Lung (tissue), 12 donors: Measurements from ENCODE around the gene BTN2A1. TPM values are rescaled to one million over a fixed set of nuclear protein-coding genes. Genes with fewer than 3 reads are reported as not detected.
"Not testable (repeated sequence)": the region's sequence is repeated elsewhere in the genome, so short reads cannot be mapped to it uniquely, and the experiment has no call there.

ENCODE experiments used
- ATAC-seq: fragments of 200-7000 bp; cut with Tn5 transposase; one replicate; pipeline ENCODE4 v1.9.1; 2020; ENCODE audit warnings: moderate number of reproducible peaks; ENCODE audit not compliant: insufficient read depth, low FRiP score
- DNase-seq, 3 donors: peaks; one replicate each; pipeline ENCODE4 v3.0.0-alpha.2; 2013 to 2017
- H3K27ac ChIP-seq, 2 donors: one replicate each; pipeline ENCODE4 v1.5.1; 2013; ENCODE audit warnings: mild to moderate bottlenecking in 2 of 2, moderate library complexity in 2 of 2, control low read depth in 1 of 2, inconsistent platforms in 1 of 2, low read depth in 1 of 2, low read length in 1 of 2
- H3K27me3 ChIP-seq, 3 donors: one replicate each; pipeline ENCODE4 v1.5.1; 2013; ENCODE audit warnings: low read length in 2 of 3; ENCODE audit not compliant: control insufficient read depth in 3 of 3, insufficient read depth in 3 of 3
- H3K36me3 ChIP-seq, 4 donors: one replicate each; pipeline ENCODE4 v1.5.1; 2013; ENCODE audit warnings: low read length in 4 of 4, mild to moderate bottlenecking in 1 of 4, moderate library complexity in 1 of 4; ENCODE audit not compliant: control insufficient read depth in 4 of 4, insufficient read depth in 4 of 4
- H3K4me1 ChIP-seq, 5 donors: one replicate each; pipeline ENCODE4 v1.5.1; 2013; ENCODE audit warnings: low read length in 5 of 5, mild to moderate bottlenecking in 2 of 5, moderate library complexity in 1 of 5; ENCODE audit not compliant: control insufficient read depth in 5 of 5, insufficient read depth in 5 of 5
- H3K4me3 ChIP-seq: one replicate; pipeline ENCODE4 v1.5.1; 2013; ENCODE audit warnings: mild to moderate bottlenecking, control low read depth, moderate library complexity
- H3K9ac ChIP-seq, 2 donors: one replicate each; pipeline ENCODE4 v1.5.1; 2013; ENCODE audit warnings: low read length in 2 of 2, control low read depth in 1 of 2; ENCODE audit not compliant: insufficient read depth in 1 of 2
- H3K9me3 ChIP-seq, 4 donors: one replicate each; pipeline ENCODE4 v1.5.1; 2013; ENCODE audit warnings: low read length in 3 of 4, mild to moderate bottlenecking in 1 of 4, moderate library complexity in 1 of 4; ENCODE audit not compliant: control insufficient read depth in 4 of 4, insufficient read depth in 3 of 4
- WGBS, 2 donors: extraction: QIAGEN DNeasy Blood & Tissue Kit; methylation state at CpG; one replicate each; pipeline ENCODE4 v1.1.7; 2013; 5-methylcytosine and 5-hydroxymethylcytosine counted together
- polyA plus RNA-seq, 2 donors: library from polyadenylated mRNA; stranded (reverse); fragments of 200-250 nt; gene quantifications; one replicate each; pipeline ENCODE4 v1.2.1, GENCODE V29; 2013
- total RNA-seq, 2 donors: library from RNA; depleted of rRNA in 1 of 2; stranded (reverse); fragments of >200 nt in 1 of 2; gene quantifications; one replicate each; pipeline ENCODE4 v1.2.1, GENCODE V29; 2014 to 2021
- TF ChIP-seq, protein P1 (sequence below): IDR thresholded peaks from 2 replicates; pipeline ENCODE4 v1.5.1; 2012; ENCODE audit warnings: mild to moderate bottlenecking; ENCODE audit errors: control extremely low read depth, extremely low read depth
- donor health status: control.
- donor health status: control.
- donor health status: Bipolar disorder and iron deficiency.
- donor health status: healthy.
- donor health status: DM: yes; HTN: yes; CAD: no.

The BTN2A1 gene
- total and polyA plus RNA-seq, 4 donors, result 12.4 to 35.3 (median 21.8) TPM

DNA sequence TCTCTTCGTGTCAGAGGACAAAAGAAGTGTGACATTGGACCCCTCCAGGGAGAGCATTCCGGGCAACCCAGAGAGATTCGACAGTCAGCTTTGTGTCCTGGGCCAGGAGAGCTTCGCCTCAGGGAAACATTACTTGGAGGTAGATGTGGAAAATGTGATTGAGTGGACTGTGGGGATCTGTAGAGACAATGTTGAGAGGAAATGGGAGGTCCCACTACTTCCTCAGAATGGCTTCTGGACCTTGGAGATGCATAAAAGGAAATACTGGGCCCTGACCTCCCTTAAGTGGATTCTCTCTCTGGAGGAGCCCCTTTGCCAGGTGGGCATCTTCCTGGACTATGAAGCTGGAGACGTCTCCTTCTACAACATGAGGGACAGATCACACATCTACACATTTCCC lies 27.0 kb upstream of the BTN2A1 start:
- Histone ChIP-seq H3K9me3 (no peaks in the 10 kb centered on the region), H3K9ac (no peak overlapping the region), H3K27me3 (no peaks in the 10 kb centered on the region), H3K36me3 (peaks cover 0 to 45% (median 26%) of the 10 kb centered on the region in 4 donors), H3K27ac (no peak overlapping the region), H3K4me1 (peaks cover 0 to 7% (median 0%) of the 10 kb centered on the region in 5 donors), H3K4me3 (no peak overlapping the region)
- no peak for ATAC-seq
- WGBS, 2 donors, result 79 to 89% methylated on average over 5 of the region's 5 CpGs
- TF ChIP-seq, protein P1, sequence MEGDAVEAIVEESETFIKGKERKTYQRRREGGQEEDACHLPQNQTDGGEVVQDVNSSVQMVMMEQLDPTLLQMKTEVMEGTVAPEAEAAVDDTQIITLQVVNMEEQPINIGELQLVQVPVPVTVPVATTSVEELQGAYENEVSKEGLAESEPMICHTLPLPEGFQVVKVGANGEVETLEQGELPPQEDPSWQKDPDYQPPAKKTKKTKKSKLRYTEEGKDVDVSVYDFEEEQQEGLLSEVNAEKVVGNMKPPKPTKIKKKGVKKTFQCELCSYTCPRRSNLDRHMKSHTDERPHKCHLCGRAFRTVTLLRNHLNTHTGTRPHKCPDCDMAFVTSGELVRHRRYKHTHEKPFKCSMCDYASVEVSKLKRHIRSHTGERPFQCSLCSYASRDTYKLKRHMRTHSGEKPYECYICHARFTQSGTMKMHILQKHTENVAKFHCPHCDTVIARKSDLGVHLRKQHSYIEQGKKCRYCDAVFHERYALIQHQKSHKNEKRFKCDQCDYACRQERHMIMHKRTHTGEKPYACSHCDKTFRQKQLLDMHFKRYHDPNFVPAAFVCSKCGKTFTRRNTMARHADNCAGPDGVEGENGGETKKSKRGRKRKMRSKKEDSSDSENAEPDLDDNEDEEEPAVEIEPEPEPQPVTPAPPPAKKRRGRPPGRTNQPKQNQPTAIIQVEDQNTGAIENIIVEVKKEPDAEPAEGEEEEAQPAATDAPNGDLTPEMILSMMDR, result no peak
- DNase-seq, result no peak

GRCh38 chr6:26431258-26432172 lies 26.2 kb upstream of the BTN2A1 start:
- DNase-seq (no peak), ATAC-seq (no peak)
- Histone ChIP-seq H3K4me1 (peaks cover 0 to 5% (median 0%) of the 10 kb centered on the region in 5 donors), H3K36me3 (peaks cover 0 to 45% (median 20%) of the 10 kb centered on the region in 4 donors), H3K4me3 (no peak overlapping the region), H3K27ac (no peak overlapping the region), H3K9me3 (no peaks in the 10 kb centered on the region), H3K27me3 (no peaks in the 10 kb centered on the region), H3K9ac (no peak overlapping the region)
- TF ChIP-seq, protein P1, result no peak
- 87 to 90% methylated on average over 6 of the region's 6 CpGs for WGBS, 2 donors

DNA sequence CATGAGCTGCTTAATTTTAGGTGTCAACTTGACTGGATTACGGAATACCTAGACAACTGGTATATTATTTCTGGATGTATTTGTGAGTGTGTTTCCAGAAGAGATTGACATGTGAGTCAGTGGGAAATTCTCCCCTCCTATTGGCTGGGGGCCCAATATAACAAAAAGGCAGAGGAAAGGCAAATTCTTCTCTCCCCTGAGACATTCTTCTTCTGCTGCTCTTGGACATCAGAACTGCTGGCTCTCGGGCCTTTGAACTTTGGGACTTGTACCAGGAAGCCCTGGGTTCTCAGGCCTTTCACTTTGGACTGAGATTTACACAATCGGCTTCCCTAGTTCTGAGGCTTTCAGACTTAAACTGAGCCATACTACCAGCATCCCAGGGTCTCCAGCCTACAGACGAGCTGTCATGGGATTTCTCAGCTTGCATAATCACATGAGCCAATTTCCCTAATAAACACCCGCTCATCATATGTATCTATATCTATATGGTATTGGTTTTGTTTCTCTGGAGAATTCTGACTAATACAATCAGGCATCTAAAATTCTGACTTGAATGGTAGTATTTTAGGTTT lies 25.0 kb upstream of the BTN2A1 start:
- H3K4me3 ChIP-seq, result no peak overlapping the region
- DNase-seq (no peak), ATAC-seq (no peak)
- no peak overlapping the region for H3K27ac ChIP-seq
- peaks cover 0 to 5% (median 0%) of the 10 kb centered on the region in 5 donors for H3K4me1 ChIP-seq
- H3K9ac ChIP-seq, result no peak overlapping the region
- H3K36me3 ChIP-seq, result peaks cover 0 to 38% (median 16%) of the 10 kb centered on the region in 4 donors
- TF ChIP-seq, protein P1, result no peak
- 86 to 91% methylated on average over 5 of the region's 5 CpGs for WGBS, 2 donors
- H3K27me3 ChIP-seq, result no peaks in the 10 kb centered on the region
- H3K9me3 ChIP-seq, result no peaks in the 10 kb centered on the region

DNA sequence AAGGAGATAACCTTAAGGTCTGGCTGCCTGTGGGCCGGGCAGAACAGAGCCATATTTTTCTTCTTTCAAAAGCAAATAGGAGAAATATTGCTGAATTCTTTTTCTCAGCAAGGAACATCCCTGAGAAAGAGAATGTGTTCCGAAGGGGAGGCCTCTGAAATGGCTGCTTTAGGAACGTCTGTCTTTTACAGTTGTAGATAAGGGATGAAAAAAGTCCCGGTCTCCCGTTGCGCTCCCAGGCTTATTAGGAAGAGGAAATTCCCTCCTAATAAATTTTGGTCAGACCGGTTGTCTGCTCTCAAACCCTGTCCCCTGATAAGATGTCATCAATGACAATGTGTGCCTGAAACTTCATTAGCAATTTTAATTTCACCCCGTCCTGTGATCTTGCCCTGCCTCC lies 24.1 kb upstream of the BTN2A1 start:
- H3K36me3 ChIP-seq, result peaks cover 0 to 35% (median 14%) of the 10 kb centered on the region in 4 donors
- 88 to 96% methylated on average over 8 of the region's 8 CpGs for WGBS, 2 donors
- not testable (repeated sequence) for H3K27me3 ChIP-seq, H3K27ac ChIP-seq, H3K9me3 ChIP-seq, H3K9ac ChIP-seq, H3K4me3 ChIP-seq, H3K4me1 ChIP-seq, ATAC-seq, DNase-seq
